ENCODE results near the gene SLC2A4.

SLC2A4 gene

DNA sequence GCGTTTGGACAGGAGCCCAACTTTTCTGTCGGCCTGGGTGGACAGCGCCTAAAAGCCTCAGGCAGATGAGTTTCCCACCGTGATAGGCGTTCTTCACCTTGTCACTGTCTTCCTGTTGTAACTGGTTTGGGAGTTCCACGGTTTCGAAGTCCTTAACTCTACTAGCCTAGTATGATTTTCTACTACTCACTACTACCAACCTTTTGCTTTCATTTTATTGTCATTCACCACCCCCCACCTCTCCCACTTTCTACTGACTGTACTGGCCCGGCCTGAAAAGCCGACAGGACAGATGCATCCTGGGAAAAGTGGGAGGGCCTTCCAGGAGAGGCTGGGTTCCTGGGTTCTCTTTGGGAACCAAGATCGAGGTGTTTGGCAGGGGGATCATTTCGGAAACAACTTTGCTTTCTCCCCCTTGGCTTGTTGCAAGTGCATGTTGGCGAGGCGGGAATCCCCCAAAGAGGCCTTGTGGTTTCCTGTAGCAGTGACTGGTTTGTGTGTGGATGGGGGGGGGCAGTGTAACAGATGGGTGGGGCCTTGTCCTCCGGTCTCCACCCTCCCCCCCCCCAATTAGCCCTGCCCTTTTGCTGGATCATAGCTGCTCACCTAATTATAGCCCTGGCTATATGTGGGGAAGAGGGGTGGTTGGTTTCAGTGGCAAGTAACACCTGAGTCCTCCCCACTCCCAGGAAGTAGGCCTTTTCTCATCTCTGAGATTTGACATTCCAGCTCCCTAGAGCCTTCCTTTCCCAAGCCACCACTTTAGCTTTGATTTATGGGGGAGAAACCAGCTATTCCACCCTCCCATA, 27.3 kb downstream of the SLC2A4 start:
- Histone ChIP-seq H3K79me2 (ENCODE audit: low read length) (peaks cover 60% of the 10 kb centered on the region), H3K36me3 (replicated peaks; ENCODE audit: insufficient read depth, low read length) (peaks cover 15% of the 10 kb centered on the region), H3F3A (ENCODE audit: insufficient read depth, low read length) (peaks cover 66% of the 10 kb centered on the region), H3K27ac (ENCODE audit: low read length) (peak overlapping the region; percentile 100), H3K9me3 (replicated peaks; ENCODE audit: insufficient read depth, low read length) (no peaks in the 10 kb centered on the region), H3K4me1 (ENCODE audit: low read length) (peaks cover 19% of the 10 kb centered on the region), H3K4me2 (ENCODE audit: low read depth, low read length) (peak overlapping the region; percentile 68), H2AFZ (ENCODE audit: low read length) (no peak overlapping the region), H4K20me1 (ENCODE audit: insufficient read depth, low read length) (peaks cover 33% of the 10 kb centered on the region), H3K27me3 (replicated peaks; ENCODE audit: insufficient read depth, low read length) (0 out of 2 replicates have a peak, but pooled peaks cover 3% of the 10 kb centered on the region), H3K9ac (ENCODE audit: low read length) (peak overlapping the region; percentile 100), H3K4me3 (ENCODE audit: low read length) (peak overlapping the region; percentile 97), H3K9me2 (replicated peaks; ENCODE audit: insufficient read depth, low read length) (no peaks in the 10 kb centered on the region)
- TF ChIP-seq, protein P1, sequence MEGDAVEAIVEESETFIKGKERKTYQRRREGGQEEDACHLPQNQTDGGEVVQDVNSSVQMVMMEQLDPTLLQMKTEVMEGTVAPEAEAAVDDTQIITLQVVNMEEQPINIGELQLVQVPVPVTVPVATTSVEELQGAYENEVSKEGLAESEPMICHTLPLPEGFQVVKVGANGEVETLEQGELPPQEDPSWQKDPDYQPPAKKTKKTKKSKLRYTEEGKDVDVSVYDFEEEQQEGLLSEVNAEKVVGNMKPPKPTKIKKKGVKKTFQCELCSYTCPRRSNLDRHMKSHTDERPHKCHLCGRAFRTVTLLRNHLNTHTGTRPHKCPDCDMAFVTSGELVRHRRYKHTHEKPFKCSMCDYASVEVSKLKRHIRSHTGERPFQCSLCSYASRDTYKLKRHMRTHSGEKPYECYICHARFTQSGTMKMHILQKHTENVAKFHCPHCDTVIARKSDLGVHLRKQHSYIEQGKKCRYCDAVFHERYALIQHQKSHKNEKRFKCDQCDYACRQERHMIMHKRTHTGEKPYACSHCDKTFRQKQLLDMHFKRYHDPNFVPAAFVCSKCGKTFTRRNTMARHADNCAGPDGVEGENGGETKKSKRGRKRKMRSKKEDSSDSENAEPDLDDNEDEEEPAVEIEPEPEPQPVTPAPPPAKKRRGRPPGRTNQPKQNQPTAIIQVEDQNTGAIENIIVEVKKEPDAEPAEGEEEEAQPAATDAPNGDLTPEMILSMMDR (IDR thresholded peaks at IDR 0.05; ENCODE audit: low read length) = no peak
- peak; percentile 86 for DNase-seq

DNA sequence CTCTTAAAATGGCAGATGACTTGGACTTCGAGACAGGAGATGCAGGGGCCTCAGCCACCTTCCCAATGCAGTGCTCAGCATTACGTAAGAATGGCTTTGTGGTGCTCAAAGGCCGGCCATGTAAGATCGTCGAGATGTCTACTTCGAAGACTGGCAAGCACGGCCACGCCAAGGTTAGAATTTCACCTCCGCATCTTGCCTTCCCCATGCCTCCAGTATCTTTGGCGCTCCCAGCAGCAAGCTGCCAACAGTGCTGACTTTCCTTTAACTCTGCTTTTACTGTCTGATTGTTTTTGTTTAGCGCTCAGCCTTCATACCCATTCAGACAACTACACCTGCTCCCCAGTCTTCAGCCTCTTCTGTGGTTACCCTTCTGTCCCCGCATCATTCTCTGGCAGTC, 28.1 kb downstream of the SLC2A4 start:
- peak overlapping the region; percentile 68 for H3K4me2 ChIP-seq (ENCODE audit: low read depth, low read length)
- peak overlapping the region; percentile 100; the same call in 1 of the 2 replicates for H3K9ac ChIP-seq (ENCODE audit: low read length)
- no peaks in the 10 kb centered on the region for H3K27me3 ChIP-seq (replicated peaks; ENCODE audit: insufficient read depth, low read length)
- peak overlapping the region; percentile 100; the same call in 1 of the 2 replicates for H3K27ac ChIP-seq (ENCODE audit: low read length)
- peaks cover 68% of the 10 kb centered on the region for H3K79me2 ChIP-seq (ENCODE audit: low read length)
- peaks cover 74% of the 10 kb centered on the region for H3F3A ChIP-seq (ENCODE audit: insufficient read depth, low read length)
- H3K9me2 ChIP-seq (replicated peaks; ENCODE audit: insufficient read depth, low read length) = no peaks in the 10 kb centered on the region
- no peaks in the 10 kb centered on the region for H3K9me3 ChIP-seq (replicated peaks; ENCODE audit: insufficient read depth, low read length)
- TF ChIP-seq, protein P1 (IDR thresholded peaks at IDR 0.05; ENCODE audit: low read length) = no peak
- TF ChIP-seq EZH2phosphoT487 (IDR thresholded peaks at IDR 0.05; ENCODE audit: low read length) = no peak
- TF ChIP-seq EZH2 (optimal IDR thresholded peaks at IDR 0.05; ENCODE audit: low read depth, low read length) = no peak
- peaks cover 33% of the 10 kb centered on the region for H4K20me1 ChIP-seq (ENCODE audit: insufficient read depth, low read length)
- peak overlapping the region; percentile 97 for H3K4me3 ChIP-seq (ENCODE audit: low read length)
- DNase-seq = no peak
- peaks cover 15% of the 10 kb centered on the region for H3K36me3 ChIP-seq (replicated peaks; ENCODE audit: insufficient read depth, low read length)
- H3K4me1 ChIP-seq (ENCODE audit: low read length) = peaks cover 19% of the 10 kb centered on the region
- no peak overlapping the region for H2AFZ ChIP-seq (ENCODE audit: low read length)

DNA sequence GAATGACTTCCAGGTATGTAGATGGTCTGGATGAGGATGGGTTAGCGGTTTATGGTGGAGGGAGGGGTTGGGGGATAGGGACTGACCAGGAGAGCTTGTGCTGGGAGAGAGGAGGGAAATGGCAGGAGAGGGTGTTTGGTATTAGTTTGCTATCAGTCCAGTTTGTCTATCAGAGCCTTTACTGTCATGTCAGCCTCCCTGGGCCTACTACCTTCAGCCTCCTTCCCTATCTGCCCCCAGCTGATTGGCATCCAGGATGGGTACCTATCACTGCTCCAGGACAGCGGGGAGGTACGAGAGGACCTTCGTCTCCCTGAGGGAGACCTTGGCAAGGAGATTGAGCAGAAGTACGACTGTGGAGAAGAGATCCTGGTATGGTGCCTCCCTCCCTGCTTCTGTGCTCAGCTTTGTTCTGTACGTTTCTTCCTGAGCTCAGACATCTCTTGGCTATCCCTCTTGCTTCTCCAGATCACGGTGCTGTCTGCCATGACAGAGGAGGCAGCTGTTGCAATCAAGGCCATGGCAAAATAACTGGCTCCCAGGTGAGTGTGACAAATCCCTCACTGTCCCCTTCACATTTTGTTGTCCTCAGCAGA, 29.7 kb downstream of the SLC2A4 start:
- TF ChIP-seq, protein P1 (IDR thresholded peaks at IDR 0.05; ENCODE audit: low read length) = no peak
- Histone ChIP-seq H3K27ac (ENCODE audit: low read length) (no peak overlapping the region), H3K4me1 (ENCODE audit: low read length) (peaks cover 24% of the 10 kb centered on the region), H3K4me2 (ENCODE audit: low read depth, low read length) (peak overlapping the region; percentile 68; the same call in 1 of the 2 replicates), H3K9me2 (replicated peaks; ENCODE audit: insufficient read depth, low read length) (no peaks in the 10 kb centered on the region), H3K36me3 (replicated peaks; ENCODE audit: insufficient read depth, low read length) (peaks cover 15% of the 10 kb centered on the region), H3K9ac (ENCODE audit: low read length) (no peak overlapping the region), H3K27me3 (replicated peaks; ENCODE audit: insufficient read depth, low read length) (no peaks in the 10 kb centered on the region), H3K9me3 (replicated peaks; ENCODE audit: insufficient read depth, low read length) (no peaks in the 10 kb centered on the region), H3K79me2 (ENCODE audit: low read length) (peaks cover 75% of the 10 kb centered on the region), H4K20me1 (ENCODE audit: insufficient read depth, low read length) (peaks cover 33% of the 10 kb centered on the region), H3F3A (ENCODE audit: insufficient read depth, low read length) (peaks cover 77% of the 10 kb centered on the region), H2AFZ (ENCODE audit: low read length) (no peak overlapping the region), H3K4me3 (ENCODE audit: low read length) (no peak overlapping the region)
- DNase-seq = no peak
